Measurements from ENCODE around the gene DPCD.
A peak's percentile ranks its signal among the peaks of the same experiment; 100 is the strongest.
"Not testable (repeated sequence)": the region's sequence is repeated elsewhere in the genome, so short reads cannot be mapped to it uniquely, and the experiment has no call there.

Gene DPCD

GRCh38 chr10:101618871-101619270 lies 30.8 kb downstream of the DPCD start:
- DNase-seq (ENCODE audit: low read depth, low spot score): no peak

GRCh38 chr10:101619983-101620382 lies 31.9 kb downstream of the DPCD start:
- no peak for DNase-seq (ENCODE audit: low read depth, low spot score)

GRCh38 chr10:101623528-101623927 lies 35.4 kb downstream of the DPCD start:
- no peak for DNase-seq (ENCODE audit: low read depth, low spot score)

- DNase-seq (ENCODE audit: low read depth, low spot score): no peak
Measured at GRCh38 chr10:101624526-101625102, 36.5 kb downstream of the DPCD start.

- DNase-seq (ENCODE audit: low read depth, low spot score): no peak
Measured at GRCh38 chr10:101625821-101626412, 37.8 kb downstream of the DPCD start.

- no peak for DNase-seq (ENCODE audit: low read depth, low spot score)
Measured at GRCh38 chr10:101629837-101630632, 41.9 kb downstream of the DPCD start.

GRCh38 chr10:101630633-101630920 lies 42.5 kb downstream of the DPCD start:
- no peak for DNase-seq (ENCODE audit: low read depth, low spot score)

GRCh38 chr10:101631821-101632475 lies 43.8 kb downstream of the DPCD start:
- DNase-seq (ENCODE audit: low read depth, low spot score): no peak

GRCh38 chr10:101633510-101633909 lies 45.4 kb downstream of the DPCD start:
- DNase-seq (ENCODE audit: low read depth, low spot score): not testable (repeated sequence)

- no peak for DNase-seq (ENCODE audit: low read depth, low spot score)
Measured at GRCh38 chr10:101639141-101639900, 51.2 kb downstream of the DPCD start.

- DNase-seq (ENCODE audit: low read depth, low spot score): no peak
Measured at GRCh38 chr10:101643546-101643945, 55.4 kb downstream of the DPCD start.

- peak; percentile 91 for DNase-seq (ENCODE audit: low read depth, low spot score)
Measured at GRCh38 chr10:101644002-101644401, 55.9 kb downstream of the DPCD start.

GRCh38 chr10:101645659-101646058 lies 57.5 kb downstream of the DPCD start:
- DNase-seq (ENCODE audit: low read depth, low spot score): no peak

GRCh38 chr10:101646364-101646763 lies 58.2 kb downstream of the DPCD start:
- DNase-seq (ENCODE audit: low read depth, low spot score): no peak

- no peak for DNase-seq (ENCODE audit: low read depth, low spot score)
Measured at GRCh38 chr10:101647255-101647654, 59.1 kb downstream of the DPCD start.

GRCh38 chr10:101649525-101650085 lies 61.5 kb downstream of the DPCD start:
- DNase-seq (ENCODE audit: low read depth, low spot score): no peak

- DNase-seq (ENCODE audit: low read depth, low spot score): no peak
Measured at GRCh38 chr10:101650863-101651262, 62.7 kb downstream of the DPCD start.

GRCh38 chr10:101651336-101651735 lies 63.2 kb downstream of the DPCD start:
- no peak for DNase-seq (ENCODE audit: low read depth, low spot score)

GRCh38 chr10:101653536-101653935 lies 65.4 kb downstream of the DPCD start:
- DNase-seq (ENCODE audit: low read depth, low spot score): no peak

- DNase-seq (ENCODE audit: low read depth, low spot score): no peak
Measured at GRCh38 chr10:101655570-101655969, 67.4 kb downstream of the DPCD start.

GRCh38 chr10:101656890-101657289 lies 68.8 kb downstream of the DPCD start:
- DNase-seq (ENCODE audit: low read depth, low spot score): no peak

- no peak for DNase-seq (ENCODE audit: low read depth, low spot score)
Measured at GRCh38 chr10:101658975-101659374, 70.9 kb downstream of the DPCD start.

Measured in iPS DF 19.7 (cell line).